OCI-LY1 (cell line): Measurements from ENCODE around the gene IMMP2L.

Source experiments
- CTCF ChIP-seq: fragments of 200-600 bp; sonication (generic), shearing (Covaris generic); IDR thresholded peaks from 2 replicates; pipeline ENCODE4 v1.5.1; 2017; ENCODE audit warnings: mild to moderate bottlenecking, antibody characterized with exemption, low read length, moderate library complexity, mixed read lengths
- EZH2 ChIP-seq: fragments of 200-600 bp; sonication (generic), shearing (Covaris generic); IDR thresholded peaks from 2 replicates; pipeline ENCODE4 v1.8.0; 2017; ENCODE audit warnings: borderline replicate concordance, mixed run types, mild to moderate bottlenecking, antibody characterized with exemption, low read length, moderate library complexity, mixed read lengths

GRCh38 chr7:111518264-111518663 lies 44.0 kb downstream of the IMMP2L start:
- TF ChIP-seq CTCF (no peak), EZH2 (no peak)
